MM.1S (cell line): ENCODE measurements around the gene TPRA1.

Experiments
- EZH2 ChIP-seq: fragments of 300-600 bp; sonication (generic); optimal IDR thresholded peaks from 2 replicates; pipeline ENCODE3; 2017; ENCODE audit warnings: low read depth, mild to moderate bottlenecking, antibody characterized with exemption, low read length, mixed read lengths
- EZH2phosphoT487 ChIP-seq: fragments of 300-600 bp; sonication (generic); IDR thresholded peaks from 2 replicates; pipeline ENCODE4 v1.6.1; 2018; ENCODE audit warnings: antibody characterized with exemption, low read length
- TF ChIP-seq, protein P1 (sequence below): fragments of 300-600 bp; sonication (generic); IDR thresholded peaks from 2 replicates; pipeline ENCODE4 v1.5.1; 2016; ENCODE audit warnings: antibody characterized with exemption, low read length, mixed read lengths

DNA sequence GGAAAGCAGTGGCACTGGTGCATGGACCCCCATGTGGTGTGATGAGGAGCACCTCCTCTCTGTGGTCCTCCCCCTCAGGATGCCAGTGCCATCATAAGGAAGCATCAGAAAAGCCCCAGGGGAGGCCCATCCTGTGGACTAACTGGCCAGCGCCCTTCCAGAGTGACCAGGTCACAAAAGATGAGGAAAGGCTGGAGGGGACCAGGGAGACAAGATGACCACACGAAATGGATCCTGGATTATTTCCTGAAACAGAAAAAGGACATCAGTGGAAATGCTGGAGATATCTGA lies 56.4 kb downstream of the TPRA1 start:
- TF ChIP-seq EZH2 (no peak), EZH2phosphoT487 (no peak)
- TF ChIP-seq, protein P1, sequence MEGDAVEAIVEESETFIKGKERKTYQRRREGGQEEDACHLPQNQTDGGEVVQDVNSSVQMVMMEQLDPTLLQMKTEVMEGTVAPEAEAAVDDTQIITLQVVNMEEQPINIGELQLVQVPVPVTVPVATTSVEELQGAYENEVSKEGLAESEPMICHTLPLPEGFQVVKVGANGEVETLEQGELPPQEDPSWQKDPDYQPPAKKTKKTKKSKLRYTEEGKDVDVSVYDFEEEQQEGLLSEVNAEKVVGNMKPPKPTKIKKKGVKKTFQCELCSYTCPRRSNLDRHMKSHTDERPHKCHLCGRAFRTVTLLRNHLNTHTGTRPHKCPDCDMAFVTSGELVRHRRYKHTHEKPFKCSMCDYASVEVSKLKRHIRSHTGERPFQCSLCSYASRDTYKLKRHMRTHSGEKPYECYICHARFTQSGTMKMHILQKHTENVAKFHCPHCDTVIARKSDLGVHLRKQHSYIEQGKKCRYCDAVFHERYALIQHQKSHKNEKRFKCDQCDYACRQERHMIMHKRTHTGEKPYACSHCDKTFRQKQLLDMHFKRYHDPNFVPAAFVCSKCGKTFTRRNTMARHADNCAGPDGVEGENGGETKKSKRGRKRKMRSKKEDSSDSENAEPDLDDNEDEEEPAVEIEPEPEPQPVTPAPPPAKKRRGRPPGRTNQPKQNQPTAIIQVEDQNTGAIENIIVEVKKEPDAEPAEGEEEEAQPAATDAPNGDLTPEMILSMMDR, result no peak
